ENCODE measurements around the gene GIPC3.

Gene GIPC3

DNA sequence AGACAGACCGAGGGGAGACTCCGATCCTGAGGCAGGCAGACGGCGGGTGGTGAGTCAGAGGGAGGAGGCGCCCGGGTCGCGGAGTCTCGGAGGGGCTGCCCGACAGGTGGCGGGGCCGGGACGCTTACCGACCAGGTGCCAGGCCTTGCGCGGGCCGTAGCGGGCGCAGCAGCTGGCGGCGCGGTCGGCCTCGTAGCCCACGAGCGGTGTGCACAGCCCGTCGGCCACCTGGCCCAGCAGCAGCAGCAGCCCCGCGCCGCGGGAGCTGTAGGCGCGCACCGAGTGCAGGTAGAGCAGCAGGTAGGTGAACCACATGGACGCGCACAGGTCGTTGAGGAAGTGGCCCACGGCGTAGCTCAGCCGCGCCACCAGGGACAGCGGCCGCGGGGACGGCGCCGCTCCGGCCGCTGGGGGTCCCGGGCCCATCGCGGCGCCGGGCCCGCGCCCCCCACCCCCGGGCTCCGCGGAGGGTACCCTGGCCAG is 28.3 kb upstream of the GIPC3 start (continued):
- TF ChIP-seq, protein P1, sequence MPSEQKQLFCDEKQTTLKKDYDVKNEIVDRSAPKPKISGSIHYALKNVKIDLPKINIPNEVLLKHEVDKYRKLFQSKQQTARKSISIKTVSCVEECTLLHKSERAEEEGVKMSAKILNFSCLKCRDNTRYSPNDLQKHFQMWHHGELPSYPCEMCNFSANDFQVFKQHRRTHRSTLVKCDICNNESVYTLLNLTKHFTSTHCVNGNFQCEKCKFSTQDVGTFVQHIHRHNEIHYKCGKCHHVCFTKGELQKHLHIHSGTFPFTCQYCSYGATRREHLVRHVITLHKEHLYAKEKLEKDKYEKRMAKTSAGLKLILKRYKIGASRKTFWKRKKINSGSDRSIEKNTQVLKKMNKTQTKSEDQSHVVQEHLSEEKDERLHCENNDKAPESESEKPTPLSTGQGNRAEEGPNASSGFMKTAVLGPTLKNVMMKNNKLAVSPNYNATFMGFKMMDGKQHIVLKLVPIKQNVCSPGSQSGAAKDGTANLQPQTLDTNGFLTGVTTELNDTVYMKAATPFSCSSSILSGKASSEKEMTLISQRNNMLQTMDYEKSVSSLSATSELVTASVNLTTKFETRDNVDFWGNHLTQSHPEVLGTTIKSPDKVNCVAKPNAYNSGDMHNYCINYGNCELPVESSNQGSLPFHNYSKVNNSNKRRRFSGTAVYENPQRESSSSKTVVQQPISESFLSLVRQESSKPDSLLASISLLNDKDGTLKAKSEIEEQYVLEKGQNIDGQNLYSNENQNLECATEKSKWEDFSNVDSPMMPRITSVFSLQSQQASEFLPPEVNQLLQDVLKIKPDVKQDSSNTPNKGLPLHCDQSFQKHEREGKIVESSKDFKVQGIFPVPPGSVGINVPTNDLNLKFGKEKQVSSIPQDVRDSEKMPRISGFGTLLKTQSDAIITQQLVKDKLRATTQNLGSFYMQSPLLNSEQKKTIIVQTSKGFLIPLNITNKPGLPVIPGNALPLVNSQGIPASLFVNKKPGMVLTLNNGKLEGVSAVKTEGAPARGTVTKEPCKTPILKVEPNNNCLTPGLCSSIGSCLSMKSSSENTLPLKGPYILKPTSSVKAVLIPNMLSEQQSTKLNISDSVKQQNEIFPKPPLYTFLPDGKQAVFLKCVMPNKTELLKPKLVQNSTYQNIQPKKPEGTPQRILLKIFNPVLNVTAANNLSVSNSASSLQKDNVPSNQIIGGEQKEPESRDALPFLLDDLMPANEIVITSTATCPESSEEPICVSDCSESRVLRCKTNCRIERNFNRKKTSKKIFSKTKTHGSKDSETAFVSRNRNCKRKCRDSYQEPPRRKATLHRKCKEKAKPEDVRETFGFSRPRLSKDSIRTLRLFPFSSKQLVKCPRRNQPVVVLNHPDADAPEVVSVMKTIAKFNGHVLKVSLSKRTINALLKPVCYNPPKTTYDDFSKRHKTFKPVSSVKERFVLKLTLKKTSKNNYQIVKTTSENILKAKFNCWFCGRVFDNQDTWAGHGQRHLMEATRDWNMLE (tag by site-specific recombination; conservative IDR thresholded peaks at IDR 0.05; ENCODE audit: low read depth), result no peak
- TF ChIP-seq SCRT2 (tag by site-specific recombination; IDR thresholded peaks at IDR 0.05) (peak; percentile 73), ZBTB7A (tag by site-specific recombination; IDR thresholded peaks at IDR 0.05; ENCODE audit: low read depth) (0 out of 2 replicates have a peak, but pooled peaks have one; percentile 7), KLF16 (tag by site-specific recombination; IDR thresholded peaks at IDR 0.05) (no peak)
- TF ChIP-seq, protein P2, sequence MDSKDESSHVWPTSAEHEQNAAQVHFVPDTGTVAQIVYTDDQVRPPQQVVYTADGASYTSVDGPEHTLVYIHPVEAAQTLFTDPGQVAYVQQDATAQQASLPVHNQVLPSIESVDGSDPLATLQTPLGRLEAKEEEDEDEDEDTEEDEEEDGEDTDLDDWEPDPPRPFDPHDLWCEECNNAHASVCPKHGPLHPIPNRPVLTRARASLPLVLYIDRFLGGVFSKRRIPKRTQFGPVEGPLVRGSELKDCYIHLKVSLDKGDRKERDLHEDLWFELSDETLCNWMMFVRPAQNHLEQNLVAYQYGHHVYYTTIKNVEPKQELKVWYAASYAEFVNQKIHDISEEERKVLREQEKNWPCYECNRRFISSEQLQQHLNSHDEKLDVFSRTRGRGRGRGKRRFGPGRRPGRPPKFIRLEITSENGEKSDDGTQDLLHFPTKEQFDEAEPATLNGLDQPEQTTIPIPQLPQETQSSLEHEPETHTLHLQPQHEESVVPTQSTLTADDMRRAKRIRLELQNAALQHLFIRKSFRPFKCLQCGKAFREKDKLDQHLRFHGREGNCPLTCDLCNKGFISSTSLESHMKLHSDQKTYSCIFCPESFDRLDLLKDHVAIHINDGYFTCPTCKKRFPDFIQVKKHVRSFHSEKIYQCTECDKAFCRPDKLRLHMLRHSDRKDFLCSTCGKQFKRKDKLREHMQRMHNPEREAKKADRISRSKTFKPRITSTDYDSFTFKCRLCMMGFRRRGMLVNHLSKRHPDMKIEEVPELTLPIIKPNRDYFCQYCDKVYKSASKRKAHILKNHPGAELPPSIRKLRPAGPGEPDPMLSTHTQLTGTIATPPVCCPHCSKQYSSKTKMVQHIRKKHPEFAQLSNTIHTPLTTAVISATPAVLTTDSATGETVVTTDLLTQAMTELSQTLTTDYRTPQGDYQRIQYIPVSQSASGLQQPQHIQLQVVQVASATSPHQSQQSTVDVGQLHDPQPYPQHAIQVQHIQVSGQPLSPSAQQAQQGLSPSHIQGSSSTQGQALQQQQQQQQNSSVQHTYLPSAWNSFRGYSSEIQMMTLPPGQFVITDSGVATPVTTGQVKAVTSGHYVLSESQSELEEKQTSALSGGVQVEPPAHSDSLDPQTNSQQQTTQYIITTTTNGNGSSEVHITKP (tag by site-specific recombination; IDR thresholded peaks at IDR 0.05), result no peak
- TF ChIP-seq, protein P3, sequence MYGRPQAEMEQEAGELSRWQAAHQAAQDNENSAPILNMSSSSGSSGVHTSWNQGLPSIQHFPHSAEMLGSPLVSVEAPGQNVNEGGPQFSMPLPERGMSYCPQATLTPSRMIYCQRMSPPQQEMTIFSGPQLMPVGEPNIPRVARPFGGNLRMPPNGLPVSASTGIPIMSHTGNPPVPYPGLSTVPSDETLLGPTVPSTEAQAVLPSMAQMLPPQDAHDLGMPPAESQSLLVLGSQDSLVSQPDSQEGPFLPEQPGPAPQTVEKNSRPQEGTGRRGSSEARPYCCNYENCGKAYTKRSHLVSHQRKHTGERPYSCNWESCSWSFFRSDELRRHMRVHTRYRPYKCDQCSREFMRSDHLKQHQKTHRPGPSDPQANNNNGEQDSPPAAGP (tag by site-specific recombination; IDR thresholded peaks at IDR 0.05), result no peak

GRCh38 chr19:3557461-3558248 is 27.6 kb upstream of the GIPC3 start, which contains the start of gene MFSD12:
Gene MFSD12, minus strand, starts transcription at chr19:3557586. Its CDS starts 183 bp downstream, at chr19:3557403.
- POLR2A ChIA-PET, result interaction anchor here (0.8 to 1.4 kb wide), 4 partner anchors 10 to 205 kb away, joined by 3 to 4 read pairs (median 4); partner anchors contain the start of gene MRPL54
- Histone ChIP-seq H3K4me1 (ENCODE audit: control insufficient read depth, insufficient read depth, low read length) (0 out of 2 replicates have a peak, but pooled peaks cover 2% of the 10 kb centered on the region), H3K27ac (ENCODE audit: extremely low read depth, low read depth, low read length) (peak within 1 kb of the TSS; percentile 42; the same call in 1 of the 2 replicates), H3K4me3 (ENCODE audit: low read depth, low read length) (peak within 1 kb of the TSS; percentile 85), H3K36me3 (ENCODE audit: control insufficient read depth in 2 of 2, insufficient read depth in 1 of 2, low read length in 2 of 2) (no peaks in the 10 kb centered on the region; a peak in 1 of 3 replicates), H3K9me3 (ENCODE audit: control insufficient read depth, insufficient read depth, low read depth, low read length) (no peaks in the 10 kb centered on the region)
- CTCF ChIA-PET, result interaction anchor here (0.6 to 1.5 kb wide), 5 partner anchors 9 to 18 kb away, joined by 3 to 6 read pairs (median 3); no protein-coding TSS in a partner anchor
- TF ChIP-seq ZNF677 (tag by site-specific recombination; IDR thresholded peaks at IDR 0.05) (no peak), ZNF423 (tag by site-specific recombination; IDR thresholded peaks at IDR 0.05) (no peak), ZNF660 (tag by site-specific recombination; IDR thresholded peaks at IDR 0.05) (peak; percentile 14; the same call in 1 of the 2 replicates), HOXD13 (CRISPR knock-in tag; IDR thresholded peaks at IDR 0.05; ENCODE audit: borderline replicate concordance) (no peak), MZF1 (tag by site-specific recombination; IDR thresholded peaks at IDR 0.05; ENCODE audit: borderline replicate concordance) (no peak), ZNF701 (tag by site-specific recombination; IDR thresholded peaks at IDR 0.05) (no peak), ZNF426 (tag by site-specific recombination; IDR thresholded peaks at IDR 0.05) (no peak), ZNF558 (tag by site-specific recombination; IDR thresholded peaks at IDR 0.05) (no peak), ZNF704 (tag by site-specific recombination; IDR thresholded peaks at IDR 0.05) (no peak), SP3 (tag by site-specific recombination; IDR thresholded peaks at IDR 0.05) (peak; percentile 98), KLF1 (tag by site-specific recombination; IDR thresholded peaks at IDR 0.05) (peak; percentile 90), ZNF843 (tag by site-specific recombination; IDR thresholded peaks at IDR 0.05) (peak; percentile 59; the same call in 1 of the 2 replicates), ZNF664 (tag by site-specific recombination; IDR thresholded peaks at IDR 0.05) (no peak)
- TF ChIP-seq, protein P4, sequence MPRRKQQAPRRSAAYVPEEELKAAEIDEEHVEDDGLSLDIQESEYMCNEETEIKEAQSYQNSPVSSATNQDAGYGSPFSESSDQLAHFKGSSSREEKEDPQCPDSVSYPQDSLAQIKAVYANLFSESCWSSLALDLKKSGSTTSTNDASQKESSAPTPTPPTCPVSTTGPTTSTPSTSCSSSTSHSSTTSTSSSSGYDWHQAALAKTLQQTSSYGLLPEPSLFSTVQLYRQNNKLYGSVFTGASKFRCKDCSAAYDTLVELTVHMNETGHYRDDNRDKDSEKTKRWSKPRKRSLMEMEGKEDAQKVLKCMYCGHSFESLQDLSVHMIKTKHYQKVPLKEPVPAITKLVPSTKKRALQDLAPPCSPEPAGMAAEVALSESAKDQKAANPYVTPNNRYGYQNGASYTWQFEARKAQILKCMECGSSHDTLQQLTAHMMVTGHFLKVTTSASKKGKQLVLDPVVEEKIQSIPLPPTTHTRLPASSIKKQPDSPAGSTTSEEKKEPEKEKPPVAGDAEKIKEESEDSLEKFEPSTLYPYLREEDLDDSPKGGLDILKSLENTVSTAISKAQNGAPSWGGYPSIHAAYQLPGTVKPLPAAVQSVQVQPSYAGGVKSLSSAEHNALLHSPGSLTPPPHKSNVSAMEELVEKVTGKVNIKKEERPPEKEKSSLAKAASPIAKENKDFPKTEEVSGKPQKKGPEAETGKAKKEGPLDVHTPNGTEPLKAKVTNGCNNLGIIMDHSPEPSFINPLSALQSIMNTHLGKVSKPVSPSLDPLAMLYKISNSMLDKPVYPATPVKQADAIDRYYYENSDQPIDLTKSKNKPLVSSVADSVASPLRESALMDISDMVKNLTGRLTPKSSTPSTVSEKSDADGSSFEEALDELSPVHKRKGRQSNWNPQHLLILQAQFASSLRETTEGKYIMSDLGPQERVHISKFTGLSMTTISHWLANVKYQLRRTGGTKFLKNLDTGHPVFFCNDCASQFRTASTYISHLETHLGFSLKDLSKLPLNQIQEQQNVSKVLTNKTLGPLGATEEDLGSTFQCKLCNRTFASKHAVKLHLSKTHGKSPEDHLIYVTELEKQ (tag by site-specific recombination; IDR thresholded peaks at IDR 0.05; ENCODE audit: borderline replicate concordance), result peak; percentile 60; the same call in 1 of the 2 replicates
